ENCODE results near the gene AHCYL1.
A peak's percentile ranks its signal among the peaks of the same experiment; 100 is the strongest.
"Not testable (repeated sequence)": the region's sequence is repeated elsewhere in the genome, so short reads cannot be mapped to it uniquely, and the experiment has no call there.

Gene AHCYL1

DNA sequence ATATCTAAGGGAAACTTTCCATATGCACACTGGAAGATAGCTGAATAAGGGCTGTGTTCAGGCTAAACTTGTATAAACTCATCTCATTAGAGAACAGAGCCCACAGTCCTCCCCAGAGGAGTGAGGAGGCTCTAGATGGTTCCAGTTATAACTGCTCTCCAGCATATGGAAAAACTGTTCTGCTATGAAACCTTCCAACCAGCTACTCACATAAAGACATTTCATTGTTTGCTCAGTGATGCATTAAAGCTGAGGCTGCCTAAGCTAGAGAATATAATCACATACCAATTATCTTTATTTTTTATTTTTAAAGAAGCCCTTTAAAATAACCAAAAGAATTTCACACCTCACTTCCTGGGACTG is 13.3 kb downstream of the AHCYL1 start:
- DNase-seq (ENCODE audit: low read depth in 2 of 2), result no peak

GRCh38 chr1:110002695-110003094 is 18.1 kb downstream of the AHCYL1 start:
- no peak for DNase-seq (ENCODE audit: low read depth in 2 of 2)

- no peak for DNase-seq (ENCODE audit: low read depth in 2 of 2)
Measured at GRCh38 chr1:110003747-110004428, 19.3 kb downstream of the AHCYL1 start.

DNA sequence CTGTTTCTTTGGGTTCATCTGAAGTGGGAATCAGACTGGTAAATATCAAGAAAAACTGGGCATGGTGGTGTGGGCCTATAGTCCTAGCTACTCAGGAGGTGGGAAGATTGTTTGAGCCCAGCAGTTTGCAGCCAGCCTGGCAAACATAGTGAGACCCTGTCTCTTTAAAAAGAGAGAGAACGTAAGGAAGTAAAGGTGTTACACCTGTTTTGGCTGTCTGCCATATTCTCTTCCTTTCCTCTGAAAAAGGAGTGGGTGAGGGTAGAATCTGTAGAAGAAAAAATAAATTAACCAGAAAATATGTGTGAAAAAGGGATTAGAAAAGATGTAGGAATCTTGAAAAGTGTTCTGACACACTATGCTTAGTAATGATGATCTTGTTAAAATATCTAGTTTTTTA is 20.0 kb downstream of the AHCYL1 start:
- no peak for DNase-seq (ENCODE audit: low read depth in 2 of 2)

DNA sequence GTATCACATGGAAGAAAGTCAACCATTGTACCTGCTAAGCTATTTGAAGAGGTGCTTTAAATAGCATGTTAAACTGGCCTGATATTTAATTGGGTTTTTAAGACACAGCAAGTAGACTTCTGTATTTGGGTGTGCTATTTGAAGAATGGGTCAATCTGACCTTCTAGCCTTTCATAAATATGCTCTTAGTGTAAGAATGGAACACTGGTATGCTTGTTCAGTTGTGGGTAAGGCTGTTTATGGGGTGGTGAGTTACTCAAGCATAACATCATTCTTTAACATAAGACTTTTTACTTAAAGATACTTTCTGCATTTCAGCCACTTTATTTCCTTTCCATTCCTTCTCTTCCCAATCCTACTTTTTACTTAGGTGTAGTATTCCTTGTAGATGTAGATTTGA is 21.4 kb downstream of the AHCYL1 start:
- no peak for DNase-seq (ENCODE audit: low read depth in 2 of 2)

- DNase-seq (ENCODE audit: low read depth in 2 of 2), result no peak
Measured at GRCh38 chr1:110006516-110006915, 22.0 kb downstream of the AHCYL1 start.

DNA sequence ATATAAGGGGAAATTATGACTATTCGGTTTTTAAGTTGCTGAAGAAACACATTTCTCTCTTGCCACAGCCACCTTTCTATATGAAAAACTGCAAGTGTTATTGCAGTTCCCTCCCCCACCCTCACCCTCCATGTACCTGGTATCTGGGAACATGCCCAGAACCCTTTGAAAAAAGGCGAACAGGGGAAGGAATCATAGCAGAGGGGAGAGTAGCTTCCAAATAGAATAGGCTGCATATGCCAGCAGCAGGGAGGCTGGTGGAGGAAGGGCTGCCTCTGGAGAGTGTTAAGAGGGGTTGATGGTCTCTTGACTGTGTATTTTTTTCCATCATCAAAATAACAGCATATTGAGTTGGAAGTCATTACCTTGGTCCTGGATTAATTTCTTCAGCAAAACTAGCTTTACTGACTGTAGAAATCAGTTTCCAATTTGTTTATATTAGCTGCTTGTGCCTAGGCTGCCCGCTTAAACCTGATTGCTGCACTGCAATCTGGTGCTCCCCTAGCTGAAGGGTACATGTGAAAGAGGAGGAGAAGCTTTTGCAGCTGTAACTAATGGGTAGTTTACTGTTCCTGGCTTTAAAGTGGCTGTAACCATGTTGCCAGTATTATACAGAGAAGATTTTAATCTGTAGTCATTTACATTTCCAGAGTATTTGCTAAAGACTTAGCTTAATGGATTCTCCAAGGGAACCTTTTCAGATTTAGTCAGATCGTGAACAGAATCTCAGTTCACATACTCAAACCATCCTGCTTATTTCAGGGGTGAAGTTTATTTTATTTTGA is 22.7 kb downstream of the AHCYL1 start:
- DNase-seq (ENCODE audit: low read depth in 2 of 2), result no peak

DNA sequence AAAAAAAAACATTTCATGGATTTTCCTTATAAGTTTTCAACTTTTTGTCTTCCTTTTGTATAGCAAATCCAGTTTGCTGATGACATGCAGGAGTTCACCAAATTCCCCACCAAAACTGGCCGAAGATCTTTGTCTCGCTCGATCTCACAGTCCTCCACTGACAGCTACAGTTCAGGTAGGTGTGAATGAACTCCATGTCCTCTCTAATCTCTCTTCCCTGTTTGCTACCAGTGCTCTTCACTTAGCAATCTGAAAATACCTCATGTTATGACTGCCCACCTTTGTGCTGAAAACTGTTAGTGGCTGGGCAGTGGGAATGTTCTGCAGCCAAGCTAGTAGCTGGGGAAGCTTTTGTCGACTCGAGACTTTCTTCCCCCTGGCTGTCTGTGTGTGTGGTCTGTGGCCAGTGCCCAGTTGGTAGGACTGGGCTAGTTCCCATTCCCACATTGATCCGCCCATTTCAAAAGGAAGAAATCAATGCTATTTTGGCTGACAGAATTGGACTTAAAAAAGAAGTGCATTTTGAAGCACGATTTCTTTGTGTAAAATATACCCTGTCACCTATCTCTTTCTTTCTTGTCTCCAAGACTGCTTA is 24.5 kb downstream of the AHCYL1 start:
- no peak for DNase-seq (ENCODE audit: low read depth in 2 of 2)

DNA sequence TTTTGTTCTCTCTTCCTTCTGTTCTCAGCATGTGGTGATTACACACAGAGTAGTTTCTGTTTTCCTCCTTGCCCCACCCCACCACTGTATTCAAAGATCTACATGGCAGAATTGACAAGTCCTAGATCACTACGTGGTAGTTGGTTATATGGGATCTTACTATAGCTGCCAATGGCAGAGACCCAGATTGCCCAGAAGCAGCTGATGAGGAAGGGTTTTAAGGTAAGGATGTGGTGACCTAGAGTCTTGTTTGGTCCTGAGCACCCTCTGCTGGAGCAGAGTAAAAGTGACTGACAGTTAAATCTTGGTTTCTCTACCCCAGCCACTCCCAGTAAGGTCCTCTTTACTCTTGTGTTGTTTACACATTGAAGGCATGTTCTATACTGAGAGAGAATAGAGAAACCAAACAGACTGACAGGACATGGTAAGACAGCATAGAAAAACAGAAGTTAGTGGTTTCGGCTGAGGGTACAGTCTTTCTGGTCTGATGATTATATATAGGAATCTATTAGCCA is 27.0 kb downstream of the AHCYL1 start:
- DNase-seq (ENCODE audit: low read depth in 2 of 2), result no peak

DNA sequence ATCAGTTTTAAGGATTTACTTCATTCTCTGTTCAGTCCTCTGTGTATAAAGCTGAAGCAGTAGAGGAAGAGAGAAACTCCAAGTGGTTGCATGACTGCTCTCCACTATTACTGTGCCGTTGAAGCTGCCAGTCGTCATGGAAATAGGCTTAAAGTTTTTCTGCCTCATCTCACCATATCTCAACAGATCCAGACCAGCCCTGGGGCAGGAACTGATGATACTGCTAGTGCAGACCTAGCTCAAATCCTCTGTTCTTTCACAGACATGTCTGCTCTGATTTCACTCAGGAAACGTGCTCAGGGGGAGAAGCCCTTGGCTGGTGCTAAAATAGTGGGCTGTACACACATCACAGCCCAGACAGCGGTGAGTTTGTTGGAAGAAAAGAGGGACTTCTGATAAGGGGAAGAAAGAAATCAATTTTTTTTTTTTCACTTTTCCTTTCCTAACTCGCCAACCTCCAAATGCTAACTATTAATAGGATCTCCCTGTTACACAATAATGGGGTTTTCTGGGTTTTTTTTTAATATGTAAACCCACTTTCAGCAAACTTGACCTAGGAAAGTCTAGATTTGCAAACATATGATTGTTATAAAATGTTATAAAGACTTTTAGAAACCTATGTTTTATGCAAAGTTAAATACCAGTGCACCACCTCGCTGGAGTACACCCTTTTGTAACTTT is 27.7 kb downstream of the AHCYL1 start:
- no peak for DNase-seq (ENCODE audit: low read depth in 2 of 2)

DNA sequence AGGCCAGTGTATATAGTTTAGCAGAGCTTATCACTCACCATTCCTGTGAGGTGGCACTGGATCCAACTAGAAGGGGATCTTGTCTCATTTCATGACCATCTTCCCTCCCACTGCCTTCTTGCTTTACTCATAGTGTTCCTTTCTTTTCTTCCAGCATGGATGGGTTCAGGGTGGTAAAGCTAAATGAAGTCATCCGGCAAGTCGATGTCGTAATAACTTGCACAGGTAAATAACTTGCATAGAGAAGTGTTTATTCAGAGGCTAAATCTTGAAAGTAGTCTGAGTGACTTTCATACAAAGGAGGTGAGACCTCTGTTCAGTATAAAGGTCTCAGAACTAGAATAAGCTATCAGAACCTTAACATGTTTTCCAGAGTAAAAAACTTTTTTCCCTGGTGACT is 33.2 kb downstream of the AHCYL1 start:
- DNase-seq (ENCODE audit: low read depth in 2 of 2), result no peak

DNA sequence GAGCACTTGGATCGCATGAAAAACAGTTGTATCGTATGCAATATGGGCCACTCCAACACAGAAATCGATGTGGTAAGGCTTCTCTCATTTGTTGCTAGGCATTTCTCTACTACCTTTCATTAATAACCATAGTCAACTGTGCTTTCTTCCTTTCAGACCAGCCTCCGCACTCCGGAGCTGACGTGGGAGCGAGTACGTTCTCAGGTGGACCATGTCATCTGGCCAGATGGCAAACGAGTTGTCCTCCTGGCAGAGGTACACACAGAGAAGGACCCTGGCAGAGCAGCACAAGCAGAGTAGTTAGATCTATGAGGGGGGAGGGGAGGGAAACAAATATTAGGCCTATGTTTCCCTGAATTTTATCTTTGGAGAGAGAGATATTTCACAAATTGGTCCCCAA is 33.8 kb downstream of the AHCYL1 start:
- no peak for DNase-seq (ENCODE audit: low read depth in 2 of 2)

DNA sequence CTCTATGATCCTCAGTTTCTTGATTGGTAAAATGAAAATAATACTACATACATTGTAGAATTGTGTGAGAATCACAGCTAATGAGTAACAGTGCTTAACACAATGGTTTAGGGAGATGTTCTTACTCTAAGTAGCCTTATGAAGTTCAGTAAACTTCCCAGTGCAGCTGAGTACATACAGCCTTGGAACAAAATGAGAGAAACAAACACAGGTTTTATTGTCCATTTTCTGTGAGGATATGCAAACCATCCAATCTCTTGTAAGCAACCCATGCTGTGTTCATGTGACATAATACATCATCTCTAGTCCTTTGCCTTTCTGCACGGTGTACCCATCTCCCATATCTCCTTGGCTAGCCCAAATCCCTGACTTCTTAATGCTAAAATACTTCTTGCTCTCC is 35.2 kb downstream of the AHCYL1 start:
- DNase-seq (ENCODE audit: low read depth in 2 of 2), result no peak

DNA sequence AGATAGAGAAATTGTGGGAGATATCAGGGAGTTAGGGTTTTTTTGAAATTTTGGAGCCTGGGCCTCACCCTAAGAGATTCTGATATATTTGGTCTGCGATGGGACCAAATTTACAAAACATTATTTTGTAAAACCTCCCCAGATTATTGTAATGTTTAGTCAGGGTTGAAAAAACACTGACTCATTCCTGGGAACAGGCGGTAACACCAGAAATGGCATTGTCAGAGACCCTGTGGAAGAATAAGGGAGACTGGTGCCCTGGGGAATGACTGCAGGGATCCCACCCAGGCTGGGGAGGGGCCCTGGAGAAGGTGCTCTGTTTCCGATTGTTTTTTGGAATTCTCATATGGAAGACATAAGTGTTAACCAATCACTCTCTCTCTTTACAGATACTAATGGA is 36.7 kb downstream of the AHCYL1 start:
- DNase-seq (ENCODE audit: low read depth in 2 of 2), result no peak

DNA sequence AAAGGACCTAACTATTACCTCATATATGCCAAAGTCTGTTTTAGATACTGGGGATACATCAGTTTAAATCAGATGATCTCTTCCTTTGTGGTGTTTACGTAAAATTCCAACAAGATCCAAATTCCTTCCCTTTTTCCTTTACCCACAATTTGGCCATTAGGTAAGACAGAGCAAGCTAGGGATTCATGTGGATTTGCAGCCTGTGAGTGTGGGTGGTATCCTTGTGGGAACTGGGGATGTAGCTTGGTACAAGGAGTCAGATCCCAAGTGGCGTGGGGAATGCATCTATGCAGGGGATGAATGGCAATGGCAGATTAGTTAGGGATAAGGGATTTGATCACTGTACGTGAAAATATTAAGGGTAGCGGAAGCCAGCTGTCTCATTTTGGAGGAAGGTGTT is 40.0 kb downstream of the AHCYL1 start:
- no peak for DNase-seq (ENCODE audit: low read depth in 2 of 2)

DNA sequence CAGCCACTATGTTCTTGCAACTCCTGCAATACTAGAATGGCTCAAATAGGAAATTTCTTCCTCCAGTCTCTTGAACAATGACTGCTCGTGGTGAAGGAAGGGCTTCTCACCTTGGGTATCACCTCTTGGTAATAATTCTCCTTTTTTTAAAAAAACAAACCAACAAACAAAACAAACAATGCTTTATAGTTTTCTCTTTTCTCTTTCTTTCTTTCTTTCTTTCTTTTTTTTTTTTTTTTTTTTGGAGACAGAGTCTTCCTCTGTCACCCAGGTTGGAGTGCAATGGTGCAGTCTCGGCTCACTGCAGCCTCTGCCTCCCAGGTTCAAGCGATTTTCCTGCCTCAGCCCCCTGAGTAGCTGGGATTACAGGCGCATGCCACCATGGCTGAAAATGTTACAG is 46.1 kb downstream of the AHCYL1 start:
- not testable (repeated sequence) for DNase-seq (ENCODE audit: low read depth in 2 of 2)

DNA sequence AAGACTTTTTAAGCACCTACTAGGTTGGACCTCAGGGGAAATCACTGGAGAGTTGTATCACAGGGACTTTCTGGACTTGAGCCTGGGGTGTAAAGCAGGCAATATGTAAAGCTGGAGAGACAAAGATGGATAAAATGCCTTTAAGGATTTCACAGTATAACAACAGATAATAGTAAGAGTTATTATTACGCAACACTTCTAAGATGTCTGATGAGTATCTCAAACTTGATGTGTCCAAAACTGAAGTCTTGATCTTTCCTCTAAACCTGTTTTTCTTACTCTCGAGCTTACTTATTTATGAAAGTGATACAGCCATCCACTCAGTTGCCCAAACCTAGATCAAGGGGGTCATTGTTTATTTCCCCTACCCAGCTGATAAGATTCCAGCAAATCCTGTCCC is 47.8 kb downstream of the AHCYL1 start:
- no peak for DNase-seq (ENCODE audit: low read depth in 2 of 2)

GRCh38 chr1:110033421-110033820 is 48.9 kb downstream of the AHCYL1 start:
- no peak for DNase-seq (ENCODE audit: low read depth in 2 of 2)

DNA sequence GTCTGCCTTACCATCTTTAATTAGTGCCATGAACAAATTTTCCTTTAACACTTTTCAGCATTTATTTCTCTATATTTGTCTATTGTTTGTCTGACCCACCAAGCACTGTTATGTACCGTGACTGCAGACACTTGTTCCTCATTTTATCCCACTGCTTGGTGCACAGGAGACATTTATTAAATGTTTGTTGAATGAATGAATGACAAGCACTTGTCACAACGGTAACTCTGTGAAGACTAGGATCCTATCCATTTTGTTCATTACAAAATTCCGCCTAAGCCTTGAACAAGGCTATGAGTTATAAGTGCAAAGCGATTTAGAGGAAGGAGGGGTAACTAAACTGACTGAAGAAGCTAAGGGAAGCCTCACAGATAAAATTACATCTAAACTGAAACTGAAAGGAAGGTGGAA is 49.5 kb downstream of the AHCYL1 start:
- DNase-seq (ENCODE audit: low read depth in 2 of 2), result no peak

DNA sequence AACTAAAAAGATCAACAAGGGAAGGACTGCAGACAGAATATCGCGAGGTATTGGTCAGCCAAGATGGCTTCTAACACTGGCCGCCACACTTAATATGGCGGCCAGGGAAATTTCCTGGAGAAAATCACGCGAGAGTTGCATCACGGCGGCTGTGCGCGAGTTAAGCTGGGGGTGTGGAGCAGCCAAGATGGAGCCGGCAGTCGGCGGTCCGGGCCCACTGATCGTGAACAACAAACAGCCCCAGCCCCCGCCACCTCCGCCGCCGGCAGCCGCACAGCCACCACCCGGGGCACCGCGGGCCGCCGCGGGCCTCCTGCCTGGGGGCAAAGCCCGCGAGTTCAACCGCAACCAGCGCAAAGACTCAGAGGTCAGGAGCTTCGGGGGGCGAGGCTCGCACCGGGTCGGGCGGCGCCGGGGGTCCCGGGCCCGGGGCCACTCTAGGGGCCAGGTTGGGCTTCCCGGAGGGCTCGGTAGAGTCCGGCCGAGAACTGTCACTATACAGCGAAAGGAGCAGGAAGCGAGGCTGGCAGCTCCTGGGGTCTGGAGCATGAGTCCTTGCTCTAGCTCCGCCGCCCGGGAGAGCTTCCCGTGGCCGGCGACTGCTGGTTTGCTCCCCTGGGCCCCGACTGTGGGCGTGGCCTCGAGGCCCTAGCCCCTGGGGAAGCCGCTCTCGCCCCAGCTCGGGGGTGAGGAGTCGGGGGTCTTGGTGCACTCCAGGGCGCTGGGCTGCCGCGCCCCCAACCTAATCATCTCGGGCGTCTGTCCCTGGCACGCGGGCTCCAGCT is 50.1 kb downstream of the AHCYL1 start, which contains the start of gene STRIP1:
Gene STRIP1 (plus strand): TSS at position 174 of the 785 bp plus-strand sequence. CDS start 14 bp downstream, at position 188.
- peak; percentile 83 to 86 for DNase-seq (ENCODE audit: low read depth in 2 of 2)

DNA sequence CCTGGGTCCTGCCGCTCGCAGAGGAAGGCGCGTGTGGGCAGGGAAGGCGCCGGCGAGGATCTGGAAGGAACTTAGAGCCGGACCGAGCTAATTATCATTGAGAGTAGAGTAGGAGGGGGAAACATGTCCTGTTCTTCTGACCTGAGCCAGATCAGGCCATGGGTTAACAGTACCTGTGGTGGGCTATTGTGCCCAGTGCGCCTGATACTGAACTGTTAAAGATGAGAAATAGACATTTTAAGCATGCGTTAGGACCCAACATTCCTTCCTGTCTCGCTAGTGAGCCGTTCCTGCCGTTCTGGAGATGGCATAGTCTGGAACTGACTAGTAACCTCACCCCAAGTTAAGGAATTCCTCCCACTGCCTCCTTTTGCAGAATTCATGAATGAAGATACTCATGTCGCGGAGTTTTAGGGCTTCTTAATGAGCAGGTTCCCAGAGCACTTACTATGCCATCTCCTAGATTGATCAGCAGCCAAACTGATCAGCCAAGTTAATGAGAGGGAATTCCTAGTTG is 50.7 kb downstream of the AHCYL1 start:
- DNase-seq (ENCODE audit: low read depth in 2 of 2), result no peak
